ENCODE data around the gene RABGAP1.

GRCh38 chr9:123028973-123029372 lies 88.2 kb downstream of the RABGAP1 start:
- TF ChIP-seq CTCF (conservative IDR thresholded peaks at IDR 0.05; ENCODE audit: low read depth in 2 of 2) (no peak), POLR2AphosphoS5 (IDR thresholded peaks at IDR 0.05; ENCODE audit: low read depth) (no peak), EZH2 (IDR thresholded peaks at IDR 0.05; ENCODE audit: low read depth, unreplicated experiment) (no peak), CREB1 (CRISPR knock-in tag; IDR thresholded peaks at IDR 0.05; ENCODE audit: low read depth) (no peak), EZH2phosphoT487 (IDR thresholded peaks at IDR 0.05; ENCODE audit: unreplicated experiment) (no peak), NANOG (IDR thresholded peaks at IDR 0.05; ENCODE audit: borderline replicate concordance) (no peak), JUNB (IDR thresholded peaks at IDR 0.05; ENCODE audit: unreplicated experiment) (no peak), ZNF114 (CRISPR knock-in tag; IDR thresholded peaks at IDR 0.05) (no peak), REST (IDR thresholded peaks at IDR 0.05; ENCODE audit: unreplicated experiment) (no peak), ETS1 (IDR thresholded peaks at IDR 0.05) (no peak), ZNF331 (CRISPR knock-in tag; IDR thresholded peaks at IDR 0.05; ENCODE audit: low read depth) (no peak), STAT1 (IDR thresholded peaks at IDR 0.05; ENCODE audit: unreplicated experiment) (no peak)

All from GM23338 (cell line).